ENCODE results near the gene PRKCB.

PRKCB gene

GRCh38 chr16:23836404-23837311 is 875 bp downstream of the PRKCB start:
- no peak for DNase-seq (ENCODE audit: low spot score)

GRCh38 chr16:23837553-23838308 is 1.9 kb downstream of the PRKCB start:
- no peak for DNase-seq (ENCODE audit: low spot score)

GRCh38 chr16:23838485-23839142 is 2.8 kb downstream of the PRKCB start:
- DNase-seq (ENCODE audit: low spot score), result no peak

GRCh38 chr16:23840310-23840709 is 4.5 kb downstream of the PRKCB start:
- no peak for DNase-seq (ENCODE audit: low spot score)

- DNase-seq (ENCODE audit: low spot score), result no peak
Observed at GRCh38 chr16:23842137-23842600, 6.4 kb downstream of the PRKCB start.

- DNase-seq (ENCODE audit: low spot score), result no peak
Observed at GRCh38 chr16:23843143-23843542, 7.4 kb downstream of the PRKCB start.

- DNase-seq (ENCODE audit: low spot score), result no peak
Observed at GRCh38 chr16:23847251-23847650, 11.5 kb downstream of the PRKCB start.

GRCh38 chr16:23847948-23848347 is 12.2 kb downstream of the PRKCB start:
- DNase-seq (ENCODE audit: low spot score), result no peak

- DNase-seq (ENCODE audit: low spot score), result no peak
Observed at GRCh38 chr16:23848958-23849357, 13.2 kb downstream of the PRKCB start.

- no peak for DNase-seq (ENCODE audit: low spot score)
Observed at GRCh38 chr16:23852794-23853562, 17.2 kb downstream of the PRKCB start.

GRCh38 chr16:23855010-23855409 is 19.2 kb downstream of the PRKCB start:
- DNase-seq (ENCODE audit: low spot score), result no peak

GRCh38 chr16:23856251-23856709 is 20.5 kb downstream of the PRKCB start:
- no peak for DNase-seq (ENCODE audit: low spot score)

GRCh38 chr16:23857256-23857880 is 21.6 kb downstream of the PRKCB start:
- no peak for DNase-seq (ENCODE audit: low spot score)

GRCh38 chr16:23857881-23858269 is 22.1 kb downstream of the PRKCB start:
- no peak for DNase-seq (ENCODE audit: low spot score)

GRCh38 chr16:23858542-23858941 is 22.8 kb downstream of the PRKCB start:
- DNase-seq (ENCODE audit: low spot score), result no peak

GRCh38 chr16:23859713-23860269 is 24.0 kb downstream of the PRKCB start:
- DNase-seq (ENCODE audit: low spot score), result no peak

GRCh38 chr16:23861874-23862273 is 26.1 kb downstream of the PRKCB start:
- no peak for DNase-seq (ENCODE audit: low spot score)

- no peak for DNase-seq (ENCODE audit: low spot score)
Observed at GRCh38 chr16:23862556-23862955, 26.8 kb downstream of the PRKCB start.

- DNase-seq (ENCODE audit: low spot score), result no peak
Observed at GRCh38 chr16:23863511-23864422, 28.0 kb downstream of the PRKCB start.

- no peak for DNase-seq (ENCODE audit: low spot score)
Observed at GRCh38 chr16:23865853-23866252, 30.1 kb downstream of the PRKCB start.
